Stimulated activated CD4-positive, alpha-beta T cell treated with anti-CD3 and anti-CD28 coated beads, Interleukin-1b, Interleukin-23, amount 100 ng/mL, for 4 hours (primary cell): ENCODE results near the gene ACBD5.
"Not testable (repeated sequence)": the region's sequence is repeated elsewhere in the genome, so short reads cannot be mapped to it uniquely, and the experiment has no call there.

ENCODE experiments used
- DNase-seq, 2 donors: peaks; one replicate each; pipeline ENCODE4 v3.0.0-alpha.2; 2020; ENCODE audit warnings: low read depth in 2 of 2

Gene ACBD5, protein sequence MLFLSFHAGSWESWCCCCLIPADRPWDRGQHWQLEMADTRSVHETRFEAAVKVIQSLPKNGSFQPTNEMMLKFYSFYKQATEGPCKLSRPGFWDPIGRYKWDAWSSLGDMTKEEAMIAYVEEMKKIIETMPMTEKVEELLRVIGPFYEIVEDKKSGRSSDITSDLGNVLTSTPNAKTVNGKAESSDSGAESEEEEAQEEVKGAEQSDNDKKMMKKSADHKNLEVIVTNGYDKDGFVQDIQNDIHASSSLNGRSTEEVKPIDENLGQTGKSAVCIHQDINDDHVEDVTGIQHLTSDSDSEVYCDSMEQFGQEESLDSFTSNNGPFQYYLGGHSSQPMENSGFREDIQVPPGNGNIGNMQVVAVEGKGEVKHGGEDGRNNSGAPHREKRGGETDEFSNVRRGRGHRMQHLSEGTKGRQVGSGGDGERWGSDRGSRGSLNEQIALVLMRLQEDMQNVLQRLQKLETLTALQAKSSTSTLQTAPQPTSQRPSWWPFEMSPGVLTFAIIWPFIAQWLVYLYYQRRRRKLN

DNA sequence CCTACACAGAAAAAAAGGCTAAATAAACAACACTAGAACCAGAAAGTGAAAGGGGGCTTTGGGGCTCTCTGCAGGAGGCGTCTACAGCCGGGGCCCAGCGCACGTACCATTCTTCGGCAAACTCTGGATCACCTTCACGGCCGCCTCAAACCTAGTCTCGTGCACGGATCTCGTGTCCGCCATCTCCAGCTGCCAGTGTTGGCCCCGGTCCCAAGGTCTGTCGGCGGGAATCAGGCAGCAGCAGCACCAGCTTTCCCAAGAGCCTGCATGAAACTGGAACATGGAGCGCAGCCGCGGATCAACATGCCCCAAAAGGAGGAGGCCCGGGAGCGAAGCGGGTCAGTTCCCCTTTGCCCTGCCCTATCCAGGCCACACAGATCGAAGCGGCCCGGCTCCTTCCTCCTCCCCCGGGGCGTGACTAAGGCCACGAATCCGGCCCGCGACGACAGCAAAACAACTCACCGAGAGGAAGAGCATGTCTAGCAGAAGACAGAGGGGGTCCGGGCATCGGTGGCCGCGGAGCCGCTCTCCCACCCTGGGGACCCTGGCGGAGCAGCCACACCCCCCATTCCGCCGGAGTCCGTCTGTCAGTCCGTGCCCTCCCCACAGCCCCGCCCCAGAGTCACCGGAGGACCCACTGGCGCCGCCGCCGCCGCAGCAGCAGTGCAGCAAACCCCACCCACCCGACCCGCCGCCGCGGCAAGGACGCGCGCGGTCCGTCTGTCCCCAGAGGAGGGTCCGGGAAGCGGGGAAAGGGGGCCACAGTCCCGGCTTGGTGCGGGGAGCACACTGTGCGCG lies at the start of gene ACBD5:
TSS of gene ACBD5 (minus strand) at position 586 of the 798 bp plus-strand sequence. CDS start at position 477, 109 bp downstream.
- DNase-seq: peak; percentile 44 to 70

DNA sequence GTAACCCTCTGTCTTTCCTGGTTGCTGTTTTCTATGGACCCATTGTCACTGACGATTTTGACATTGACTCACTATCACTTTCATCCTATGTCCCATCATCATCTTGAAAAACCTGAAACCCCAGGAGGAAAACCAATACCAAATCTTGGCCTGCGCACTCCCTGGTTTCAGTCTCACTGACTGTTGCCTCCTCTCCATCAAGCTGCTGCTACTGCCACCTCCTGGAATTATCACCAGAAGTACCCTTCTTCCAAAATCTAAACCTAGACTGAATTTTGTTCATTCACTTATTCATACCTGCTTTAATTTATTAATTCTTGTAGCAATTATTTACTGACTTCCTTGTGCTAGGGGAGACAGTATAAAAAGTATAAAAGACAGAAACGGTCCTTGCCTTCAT lies 44.5 kb upstream of the ACBD5 start:
- DNase-seq: peak in 1 of 2 donors; percentile 3

DNA sequence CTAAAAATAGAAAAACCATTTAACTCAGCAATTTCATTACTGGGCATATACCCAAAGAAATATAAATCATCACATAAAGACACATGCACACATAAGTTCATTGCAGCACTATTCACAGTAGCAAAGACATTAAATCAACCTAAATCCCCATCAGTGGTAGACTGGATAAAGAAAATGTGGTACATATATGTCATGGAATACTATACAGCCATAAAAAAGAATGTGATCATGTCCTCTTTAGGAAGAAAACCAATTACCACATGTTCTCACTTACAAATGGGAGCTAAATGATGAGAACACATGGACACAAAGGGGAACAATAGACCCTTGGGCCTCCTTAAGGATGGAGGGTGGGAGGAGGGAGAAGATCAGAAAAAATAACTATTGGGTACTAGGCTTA lies 36.0 kb upstream of the ACBD5 start:
- DNase-seq: no peak

DNA sequence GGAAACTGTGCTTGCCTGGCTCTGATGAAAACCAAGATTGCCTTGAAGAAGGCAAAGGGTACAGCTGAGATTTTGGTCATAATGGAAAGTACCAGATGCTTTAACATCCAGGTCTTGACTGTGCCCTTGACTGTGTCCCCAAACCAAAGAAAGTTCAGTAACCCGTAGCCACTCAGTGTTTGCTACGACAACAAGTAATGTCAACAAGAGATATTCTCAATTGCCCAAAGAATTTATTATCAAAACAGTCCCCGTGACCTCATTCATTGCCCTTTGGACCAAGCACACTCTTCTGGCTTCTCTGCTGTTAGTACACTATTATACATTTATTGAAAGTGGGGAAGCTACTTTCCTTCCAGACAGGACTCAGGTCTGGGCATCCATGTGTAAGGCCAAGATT lies 25.4 kb upstream of the ACBD5 start:
- not testable (repeated sequence) for DNase-seq

DNA sequence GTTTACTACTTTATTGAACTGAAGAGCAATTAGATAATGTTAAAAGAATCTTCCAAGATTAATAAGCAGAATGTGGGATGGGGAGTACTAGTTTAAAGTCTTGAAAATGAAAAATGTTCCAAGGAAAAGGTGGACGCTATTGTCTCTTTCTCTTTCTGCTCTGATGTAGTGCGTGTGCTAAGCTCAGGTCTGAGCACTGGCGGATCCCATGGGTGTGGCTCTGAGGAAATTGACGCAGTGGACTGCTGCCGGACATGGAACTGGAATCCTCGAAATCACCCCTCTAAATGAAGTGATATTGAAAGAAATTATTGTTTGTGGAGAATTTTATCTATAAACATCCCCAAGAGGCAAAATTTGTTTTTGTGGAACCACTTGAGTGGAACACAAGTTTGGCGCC lies 22.2 kb upstream of the ACBD5 start:
- not testable (repeated sequence) for DNase-seq

DNA sequence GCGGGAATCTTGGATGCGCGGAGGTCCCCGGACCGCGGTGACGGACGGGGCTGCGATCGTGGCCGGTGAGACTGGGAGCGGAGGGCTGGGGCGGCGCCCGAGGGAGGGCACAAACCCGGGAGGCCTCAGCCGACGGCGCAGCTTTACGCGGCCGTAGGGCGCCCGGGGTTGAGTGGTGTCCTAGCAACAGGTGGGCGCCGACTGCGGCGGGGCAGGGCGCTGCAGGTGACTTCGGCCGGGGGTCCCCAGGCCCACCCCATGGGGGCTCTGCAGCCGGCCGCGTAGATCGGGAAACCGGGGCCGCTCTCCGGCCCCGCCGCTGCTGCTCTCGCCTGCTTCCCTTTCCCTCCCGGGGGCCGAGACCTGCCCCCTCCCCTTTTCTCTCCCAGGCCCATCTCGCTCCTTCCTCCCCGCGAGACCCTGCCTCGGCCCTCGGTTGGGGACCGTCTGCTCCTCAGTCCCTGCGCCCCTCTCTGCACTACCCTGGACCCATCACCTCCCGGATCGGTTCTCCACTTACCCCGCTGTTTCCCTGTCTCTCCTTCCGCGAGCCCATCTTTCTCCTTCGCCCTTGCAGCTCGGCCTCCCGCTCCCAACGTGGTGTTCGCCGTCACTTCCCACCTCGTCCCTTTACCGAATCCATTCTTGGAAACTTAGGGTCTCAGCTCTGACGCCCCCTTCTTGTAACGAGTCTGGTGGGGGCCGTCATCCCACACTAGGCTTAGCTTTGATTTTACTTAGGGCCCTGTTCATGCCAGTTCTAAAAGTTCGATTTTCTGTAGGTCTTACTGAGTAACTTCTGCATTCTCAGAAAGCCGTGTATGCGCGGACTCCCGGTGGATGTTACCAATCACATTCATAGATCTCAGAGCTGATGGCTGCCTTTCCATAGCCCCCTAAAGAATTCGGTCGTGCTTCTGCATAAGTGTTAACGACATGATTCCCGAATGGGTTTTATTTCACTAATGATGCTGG lies 18.5 kb upstream of the ACBD5 start:
- no peak for DNase-seq

DNA sequence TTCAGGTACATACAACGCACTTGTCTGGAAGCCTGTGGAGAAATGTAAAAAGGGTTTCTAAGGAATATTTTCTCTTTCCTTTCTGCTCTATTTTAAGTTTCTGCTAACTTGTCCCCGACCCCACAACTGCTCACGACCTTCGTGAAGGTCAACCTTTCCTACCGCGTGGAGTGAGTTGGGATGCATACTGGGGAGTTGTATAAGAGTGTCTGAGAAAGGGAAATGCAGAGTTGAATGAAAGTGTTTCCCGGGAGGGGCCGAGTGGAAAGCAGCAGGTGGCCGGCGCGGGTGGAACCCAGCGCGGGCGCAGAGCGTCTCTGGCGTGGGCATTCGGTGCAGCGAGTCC lies 17.9 kb upstream of the ACBD5 start:
- DNase-seq: no peak

DNA sequence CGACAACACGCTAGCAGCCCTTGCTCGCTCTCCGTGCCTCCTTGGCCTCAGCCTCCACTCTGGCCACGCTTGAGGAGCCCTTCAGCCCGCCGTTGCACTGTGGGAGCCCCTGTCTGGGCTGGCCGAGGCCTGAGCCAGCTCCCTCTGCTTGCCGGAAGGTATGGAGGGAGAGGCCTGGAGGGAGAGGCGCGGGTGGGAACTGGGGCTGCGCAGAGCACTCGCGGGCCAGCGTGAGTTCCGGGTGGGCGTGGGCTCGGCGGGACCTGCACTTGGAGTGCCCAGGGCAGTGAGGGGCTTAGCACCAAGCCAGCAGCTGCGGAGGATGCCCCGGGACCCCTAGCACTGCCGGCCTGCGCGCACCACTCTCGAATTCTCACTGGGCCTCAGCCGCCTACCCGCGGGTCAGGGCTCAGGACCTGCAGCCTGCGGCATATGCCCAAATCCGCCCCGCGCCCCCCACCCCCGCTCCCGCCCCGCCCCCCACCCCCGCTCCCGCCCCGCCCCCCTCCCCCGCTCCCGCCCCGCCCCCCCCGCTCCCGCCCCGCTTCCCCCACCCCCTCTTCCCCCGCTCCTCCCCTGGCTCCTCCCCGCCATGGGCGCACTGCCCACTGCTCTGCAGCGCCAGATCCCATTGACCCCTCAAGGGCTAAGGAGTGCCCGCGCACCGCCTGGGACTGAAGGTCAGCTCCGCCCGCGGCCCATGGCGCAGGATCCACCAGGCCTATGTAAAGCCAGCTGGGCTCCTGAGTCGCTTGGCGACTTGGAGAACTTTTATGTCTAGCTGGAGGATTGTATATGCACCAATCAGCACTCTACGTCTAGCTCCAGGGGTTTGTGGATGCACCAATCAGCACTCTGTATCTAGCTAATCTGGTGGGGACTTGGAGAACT lies 15.9 kb upstream of the ACBD5 start:
- no peak for DNase-seq

DNA sequence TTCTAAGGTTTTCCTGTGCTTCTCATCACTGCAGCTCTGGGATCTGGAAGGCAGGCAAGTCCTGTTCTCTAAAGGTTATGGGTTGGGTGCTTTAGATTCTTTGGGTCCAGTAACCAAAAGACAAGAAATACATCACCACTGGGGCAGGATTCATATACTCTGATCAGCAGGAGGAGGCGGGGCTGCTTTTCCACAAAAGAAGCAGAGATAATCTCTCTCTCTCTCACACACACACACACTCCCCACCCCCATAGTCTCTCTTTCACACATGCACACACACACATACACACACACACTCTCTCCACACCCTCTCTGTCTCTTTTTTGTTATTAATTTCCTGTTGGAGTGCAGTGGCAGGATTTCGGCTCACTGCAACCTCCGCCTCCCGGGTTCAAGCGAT lies 13.0 kb upstream of the ACBD5 start:
- DNase-seq: no peak

DNA sequence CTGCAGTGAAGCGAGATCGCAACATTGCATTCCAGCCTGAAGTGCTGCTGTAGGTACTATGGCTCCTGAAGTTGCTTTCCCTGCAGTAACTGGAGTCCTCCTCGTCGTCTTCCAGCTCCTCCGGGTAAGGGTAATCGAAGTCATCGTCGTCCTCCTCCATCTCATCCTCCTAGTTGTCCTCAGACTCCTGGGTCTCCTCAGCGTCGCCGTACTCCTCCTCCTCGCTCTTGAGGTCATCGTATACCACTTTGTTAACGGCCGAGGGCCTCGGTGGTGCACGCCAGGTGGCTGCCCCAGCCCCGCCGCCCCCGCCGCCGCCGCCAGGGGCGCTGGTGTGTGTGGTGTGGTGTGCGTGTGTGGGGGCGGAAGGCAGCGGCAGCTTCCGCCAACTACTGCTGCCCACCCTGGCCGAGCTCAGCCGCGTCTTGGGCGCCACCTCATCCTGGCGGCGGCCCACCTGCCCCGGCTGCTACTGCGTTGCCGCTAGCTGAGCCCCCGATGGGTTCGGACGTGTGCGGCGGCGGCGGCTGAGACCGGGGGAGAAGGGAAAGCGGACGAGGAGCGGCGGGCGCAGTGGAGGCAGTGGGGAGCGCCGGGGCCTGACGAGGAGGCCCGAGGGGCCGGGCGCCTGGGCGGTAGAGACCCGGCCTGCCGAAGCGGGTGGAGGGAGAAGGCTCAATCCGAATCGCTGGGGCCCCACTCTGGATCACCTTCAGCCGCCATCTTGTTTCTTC lies 11.8 kb upstream of the ACBD5 start:
- DNase-seq: peak; percentile 81 to 85

DNA sequence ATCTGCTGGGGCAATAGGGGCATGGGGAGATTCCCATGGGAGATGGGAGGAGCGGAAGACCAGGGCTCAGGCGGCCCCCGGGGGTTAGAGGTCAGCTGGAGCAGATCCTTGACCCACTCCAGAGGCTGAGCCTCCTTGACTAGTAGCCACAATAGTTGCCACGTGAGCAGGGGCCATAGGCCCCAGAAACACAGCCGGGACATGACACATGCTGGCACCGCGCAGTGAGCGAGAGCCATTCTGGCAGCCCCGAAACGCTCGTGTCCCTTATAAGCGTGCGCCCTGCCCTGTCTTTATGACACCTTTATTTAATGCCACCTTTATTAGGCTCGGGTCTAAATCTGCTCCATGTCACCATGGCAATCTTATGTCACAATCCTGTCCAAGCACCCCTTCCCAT lies 11.0 kb upstream of the ACBD5 start:
- no peak for DNase-seq

DNA sequence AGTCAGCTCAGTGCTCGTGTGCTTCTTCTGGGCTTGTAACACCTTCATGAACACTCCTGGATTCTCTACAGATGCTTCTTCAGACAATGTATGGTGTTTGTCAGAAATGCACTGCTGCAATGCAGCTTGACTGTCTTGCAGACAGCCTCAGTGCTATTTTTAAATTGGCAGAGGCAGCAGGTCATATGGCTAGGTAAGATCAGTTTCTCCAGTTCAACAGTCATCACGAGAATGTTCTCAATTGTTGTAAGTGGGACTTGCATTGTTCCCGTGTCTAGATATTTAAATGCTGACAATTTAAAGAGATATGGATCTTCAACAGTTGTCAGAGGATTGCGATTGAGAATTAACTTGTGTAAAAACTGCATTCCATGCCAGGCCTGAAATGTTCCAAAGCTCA lies 7.6 kb upstream of the ACBD5 start:
- DNase-seq: no peak

DNA sequence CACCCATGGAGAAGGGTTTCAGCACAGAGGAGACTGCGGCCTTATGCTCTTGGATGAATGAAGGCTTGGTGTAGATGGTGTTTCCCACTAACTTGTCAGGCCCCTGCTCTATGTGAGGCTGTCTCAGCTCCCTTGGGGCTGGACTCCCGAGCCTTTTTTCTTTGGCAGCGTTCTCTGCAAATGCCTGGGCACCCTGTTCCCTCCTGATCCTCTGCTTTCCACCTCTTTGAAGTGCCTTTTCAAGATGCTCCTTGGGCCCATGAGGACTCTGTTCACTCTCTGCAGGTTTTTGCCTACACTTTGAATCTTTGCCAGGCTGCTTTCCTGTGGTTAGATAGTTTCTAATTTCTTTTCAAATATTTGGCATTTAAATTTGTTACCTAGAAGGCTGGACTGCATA lies 6.8 kb upstream of the ACBD5 start:
- no peak for DNase-seq

DNA sequence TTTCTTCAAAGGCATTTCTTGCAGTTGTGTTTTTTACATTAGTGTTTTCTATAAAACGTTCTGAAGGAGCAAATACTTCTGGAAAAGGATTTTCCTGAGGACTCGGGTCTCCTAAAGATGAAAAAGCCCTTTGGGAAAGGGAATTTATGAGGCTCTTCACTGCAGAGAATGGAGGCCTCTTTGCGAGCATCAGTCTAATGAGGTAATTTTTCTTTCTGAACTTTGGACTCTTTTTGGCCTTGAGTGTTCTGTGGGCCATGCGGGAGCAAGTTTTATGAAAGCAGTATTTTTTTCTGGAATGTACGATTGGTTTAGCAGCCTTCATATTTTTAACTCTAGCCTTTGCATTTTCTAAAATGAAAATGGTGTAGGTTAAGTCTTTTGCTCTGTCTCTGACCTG lies 6.4 kb upstream of the ACBD5 start:
- no peak for DNase-seq

DNA sequence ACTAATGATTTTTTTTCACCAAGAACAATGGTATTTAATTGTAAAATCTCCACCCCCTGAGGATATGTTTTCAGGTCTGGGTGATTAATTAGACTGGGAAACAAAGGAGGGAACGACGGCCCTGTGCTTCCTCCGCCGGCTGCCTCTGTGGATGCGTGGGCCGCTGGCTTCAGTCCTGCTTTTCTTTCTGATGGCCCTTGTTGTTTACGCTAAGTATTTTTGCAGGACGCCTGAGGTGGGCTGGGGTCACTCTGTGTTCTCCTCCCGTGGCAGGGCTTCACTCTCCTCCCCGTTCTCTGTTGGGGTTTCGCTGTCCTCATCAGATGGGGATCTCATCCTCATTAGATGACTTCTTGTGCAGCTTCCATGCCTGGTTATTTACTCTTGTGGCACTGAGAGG lies 5.2 kb upstream of the ACBD5 start:
- DNase-seq: no peak

DNA sequence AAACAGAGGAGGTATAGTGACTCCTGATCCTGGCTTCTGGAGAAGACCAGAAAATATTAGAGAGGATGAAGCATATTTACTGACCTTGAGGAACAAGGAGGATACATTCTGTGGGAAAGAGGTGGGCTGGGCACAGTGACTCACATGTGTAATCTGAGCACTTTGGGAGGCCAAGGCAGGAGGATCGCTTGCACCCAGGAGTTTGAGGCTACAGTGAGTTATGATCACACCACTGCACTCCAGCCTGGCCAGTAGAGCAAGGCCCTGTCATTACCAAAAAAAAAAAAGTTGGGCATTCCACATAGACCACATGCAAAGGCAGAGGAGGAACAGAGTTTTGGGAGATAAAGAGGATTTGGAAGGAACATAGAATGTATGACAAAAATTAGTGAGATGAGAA lies 4.4 kb upstream of the ACBD5 start:
- DNase-seq: no peak

DNA sequence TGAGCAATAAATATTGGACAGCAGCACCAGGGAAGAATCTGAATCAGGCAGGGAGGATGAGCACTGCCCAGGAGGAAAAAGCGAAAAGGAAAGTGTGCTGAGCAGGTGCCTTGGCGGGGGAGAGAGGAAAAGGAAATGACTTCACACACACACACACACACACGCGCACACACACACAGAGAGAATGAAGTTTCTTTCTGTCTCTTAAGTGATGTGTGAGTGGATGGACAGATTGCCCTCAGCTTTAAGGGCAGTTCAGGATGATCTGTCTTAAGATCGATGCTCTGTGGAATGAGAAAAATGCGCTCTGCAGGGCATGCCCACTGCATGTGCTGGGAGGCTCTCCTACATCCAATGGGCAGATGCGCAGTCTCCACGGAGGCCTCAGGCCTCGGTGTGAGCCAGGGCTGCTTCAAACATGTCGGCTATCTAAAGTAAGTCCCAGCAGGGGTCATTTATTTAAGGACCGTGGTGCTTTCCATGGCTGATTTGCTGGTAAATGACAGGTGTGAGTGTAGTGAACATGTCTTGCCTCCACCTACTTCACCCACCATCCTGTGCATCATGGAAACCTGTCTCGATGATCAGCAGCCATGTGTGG lies 2.5 kb upstream of the ACBD5 start:
- peak; percentile 48 to 57 for DNase-seq

DNA sequence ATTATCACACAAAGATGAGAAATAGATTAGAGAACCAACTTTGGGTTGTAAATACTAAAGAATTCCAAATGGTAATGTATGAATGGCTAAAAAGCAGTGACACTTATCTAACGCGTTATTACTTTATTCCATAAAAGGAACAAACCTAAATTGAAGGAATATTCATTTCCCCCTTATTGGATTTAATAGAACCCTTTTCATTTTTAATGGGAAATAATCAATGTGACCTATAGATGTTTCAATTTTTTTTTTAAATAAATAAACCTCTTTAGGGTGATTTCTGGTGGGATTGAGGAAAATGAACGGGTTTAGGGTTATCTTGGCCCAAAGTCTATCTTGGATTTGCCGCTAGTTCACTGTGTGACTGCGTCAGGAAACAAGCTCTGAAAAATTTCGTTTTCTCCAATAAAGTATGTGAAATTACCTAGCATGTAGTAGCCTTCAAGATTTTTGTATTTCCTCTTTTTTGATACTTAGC lies 1.9 kb upstream of the ACBD5 start:
- no peak for DNase-seq

DNA sequence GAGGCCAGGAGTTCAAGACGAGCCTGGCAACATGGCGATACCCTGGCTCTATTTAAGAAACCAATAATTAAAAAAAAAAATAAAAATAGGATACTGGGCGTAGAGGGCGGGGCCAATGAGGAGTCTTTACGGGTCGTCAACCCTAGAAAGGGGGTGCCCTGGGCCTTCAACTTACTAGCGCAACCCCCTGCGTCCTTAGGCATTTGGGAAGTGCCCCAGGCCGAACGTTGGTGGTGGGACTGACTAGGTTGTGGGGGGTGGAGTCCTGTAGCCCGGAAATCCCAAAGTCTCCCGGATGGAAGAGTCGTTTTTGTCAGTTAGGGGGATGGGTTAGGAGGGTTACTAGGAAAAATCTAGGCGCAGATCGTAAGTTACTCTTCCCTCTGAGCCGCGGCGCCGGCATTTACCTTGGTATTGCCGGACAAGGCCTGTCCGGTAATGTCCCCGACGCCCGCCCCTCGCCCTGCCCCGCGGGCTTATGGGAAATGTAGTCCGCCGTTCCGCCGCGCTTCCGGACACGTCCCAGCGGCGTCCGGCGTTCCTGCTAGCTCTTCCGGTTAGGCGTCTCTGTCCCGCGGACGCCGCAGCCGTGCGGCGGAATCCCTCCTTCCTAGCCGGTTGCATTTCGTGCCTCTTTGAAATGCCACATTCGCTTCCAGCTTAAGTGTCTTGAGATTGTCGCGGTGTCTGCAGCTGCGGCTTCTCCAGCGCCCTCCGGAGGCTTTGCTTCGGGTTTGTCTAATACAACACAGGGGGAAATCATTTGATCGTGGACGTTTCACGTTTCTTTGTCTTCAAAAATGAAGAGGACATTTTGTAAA lies 1.3 kb upstream of the ACBD5 start:
- DNase-seq: peak; percentile 75 to 83
